GM23248 (cell line): ENCODE data around the gene NUBPL. TPM values are rescaled to one million over a fixed set of nuclear protein-coding genes. Genes with fewer than 3 reads are reported as not detected.

Experiments
- DNase-seq: peaks from one replicate; pipeline ENCODE4 v3.0.0-alpha.2; 2015
- H2AFZ ChIP-seq: fragments of 200-600 bp; sonication (generic); 2 replicates; pipeline ENCODE4 v1.6.1; 2016; ENCODE audit warnings: antibody characterized with exemption
- H3F3A ChIP-seq: fragments of 200-600 bp; sonication (generic); 2 replicates; pipeline ENCODE4 v1.6.1; 2016; ENCODE audit warnings: mild to moderate bottlenecking, antibody characterized with exemption, mixed run types; ENCODE audit not compliant: insufficient read depth
- H3K27ac ChIP-seq: fragments of 200-600 bp; sonication (generic); 2 replicates; pipeline ENCODE4 v1.5.1; 2016; ENCODE audit warnings: mild to moderate bottlenecking
- H3K27me3 ChIP-seq: fragments of 200-600 bp; sonication (generic); replicated peaks from 2 replicates; pipeline ENCODE4 v1.6.1; 2016; ENCODE audit warnings: mild to moderate bottlenecking; ENCODE audit not compliant: insufficient read depth
- H3K36me3 ChIP-seq: fragments of 200-600 bp; sonication (generic); 2 replicates; pipeline ENCODE4 v1.6.1; 2016; ENCODE audit warnings: low read depth, mild to moderate bottlenecking
- H3K4me1 ChIP-seq: fragments of 200-600 bp; sonication (generic); 2 replicates; pipeline ENCODE4 v1.6.1; 2016; ENCODE audit warnings: mild to moderate bottlenecking; ENCODE audit not compliant: insufficient read depth
- H3K4me2 ChIP-seq: fragments of 200-600 bp; sonication (generic); one replicate; pipeline ENCODE4 v1.6.1; 2016; ENCODE audit warnings: mild to moderate bottlenecking; ENCODE audit not compliant: unreplicated experiment
- H3K4me3 ChIP-seq: fragments of 200-600 bp; sonication (generic); 2 replicates; pipeline ENCODE4 v1.5.1; 2016; ENCODE audit warnings: mild to moderate bottlenecking
- H3K79me2 ChIP-seq: fragments of 200-600 bp; sonication (generic); 2 replicates; pipeline ENCODE4 v1.6.1; 2016; ENCODE audit warnings: mild to moderate bottlenecking; ENCODE audit not compliant: insufficient read depth
- H3K9ac ChIP-seq: fragments of 200-600 bp; sonication (generic); 2 replicates; pipeline ENCODE4 v1.6.1; 2016; ENCODE audit warnings: mild to moderate bottlenecking
- H3K9me2 ChIP-seq: fragments of 200-600 bp; sonication (generic); 2 replicates; pipeline ENCODE4 v1.6.1; 2016; ENCODE audit warnings: mixed run types, mild to moderate bottlenecking, moderate library complexity; ENCODE audit not compliant: insufficient read depth
- H3K9me3 ChIP-seq: fragments of 200-600 bp; sonication (generic); one replicate; pipeline ENCODE4 v1.6.1; 2017; ENCODE audit warnings: low read depth
- H4K20me1 ChIP-seq: fragments of 200-600 bp; sonication (generic); 2 replicates; pipeline ENCODE4 v1.6.0; 2016; ENCODE audit not compliant: insufficient read depth
- EZH2 ChIP-seq: fragments of 200-600 bp; sonication (generic); IDR thresholded peaks from 2 replicates; pipeline ENCODE4 v1.6.1; 2018; ENCODE audit warnings: antibody characterized with exemption, mild to moderate bottlenecking; ENCODE audit not compliant: insufficient read depth, poor library complexity, severe bottlenecking
- EZH2phosphoT487 ChIP-seq: fragments of 200-600 bp; sonication (generic); IDR thresholded peaks from 2 replicates; pipeline ENCODE4 v1.6.1; 2018; ENCODE audit warnings: antibody characterized with exemption, moderate library complexity, mild to moderate bottlenecking, low read depth; ENCODE audit not compliant: insufficient read depth
- WGBS, 2 experiments: methylation state at CpG; one replicate each; pipeline ENCODE4 v1.1.6; 2015 to 2017; ENCODE audit warnings: low lambda C conversion rate in 2 of 2, low coverage in 1 of 2; ENCODE audit errors: missing lambda C conversion rate in 2 of 2; 5-methylcytosine and 5-hydroxymethylcytosine counted together
- in situ Hi-C: fragments of 300-500 bp; cut with MboI; formaldehyde crosslinking; loops from 2 replicates; pipeline ENCODE4 v1.15.0; 2020
- polyA plus RNA-seq: library from polyadenylated mRNA; unstranded; fragments of >200 nt; fragmentation: Nextera tagmentation; extraction: Ambion mirVana; gene quantifications from 2 replicates; pipeline ENCODE4 v1.2.1, GENCODE V29; 2016
- total RNA-seq: library from RNA; depleted of rRNA; stranded (reverse); fragments of >200 nt; shearing (Covaris generic); gene quantifications from 2 replicates; pipeline ENCODE4 v1.2.3, GENCODE V29; 2014

NUBPL gene
- total and polyA plus RNA-seq, 2 experiments from 2014 or later = 9.8 to 11.5 TPM

GRCh38 chr14:31559939-31560338, 1.3 kb upstream of the NUBPL start:
- Histone ChIP-seq H3K79me2 (no peaks in the 10 kb centered on the region), H3K4me3 (no peak overlapping the region), H3K4me2 (no peak overlapping the region), H2AFZ (peak overlapping the region; percentile 100; the same call in 1 of the 2 replicates), H3K9ac (no peak overlapping the region), H3K36me3 (no peaks in the 10 kb centered on the region), H3K27ac (no peak overlapping the region), H4K20me1 (no peaks in the 10 kb centered on the region), H3F3A (no peaks in the 10 kb centered on the region), H3K9me2 (no peaks in the 10 kb centered on the region), H3K9me3 (no peaks in the 10 kb centered on the region), H3K4me1 (0 out of 2 replicates have a peak, but pooled peaks cover 5% of the 10 kb centered on the region), H3K27me3 (peaks cover 9% of the 10 kb centered on the region; the same call in 1 of the 2 replicates)
- no peak for TF ChIP-seq EZH2phosphoT487
- no peak for TF ChIP-seq EZH2
- WGBS, 2 experiments = 89 to 98% methylated on average over 6 to 21 of the region's 21 CpGs
- no peak for DNase-seq
- in situ Hi-C loops = no loop called here

- Histone ChIP-seq H3K27ac (peak overlapping the region; percentile 72), H3K79me2 (no peaks in the 10 kb centered on the region), H3K9me2 (no peaks in the 10 kb centered on the region), H3F3A (no peaks in the 10 kb centered on the region), H3K4me1 (0 out of 2 replicates have a peak, but pooled peaks cover 5% of the 10 kb centered on the region), H3K4me3 (peak overlapping the region; percentile 90), H3K9ac (peak overlapping the region; percentile 96), H3K36me3 (no peaks in the 10 kb centered on the region), H3K4me2 (peak overlapping the region; percentile 83), H2AFZ (peak overlapping the region; percentile 100), H3K27me3 (peaks cover under 1% of the 10 kb centered on the region; the same call in 1 of the 2 replicates), H3K9me3 (no peaks in the 10 kb centered on the region), H4K20me1 (no peaks in the 10 kb centered on the region)
- 47 to 52% methylated on average over 7 of the region's 7 CpGs for WGBS, 2 experiments
- in situ Hi-C loops = no loop called here
- no peak for DNase-seq
- TF ChIP-seq EZH2phosphoT487 = no peak
- TF ChIP-seq EZH2 = no peak
Measured at GRCh38 chr14:31560759-31561154, 447 bp upstream of the NUBPL start.

- no peak overlapping the region for H3K27ac ChIP-seq
- no peaks in the 10 kb centered on the region for H3K9me3 ChIP-seq
- in situ Hi-C loops = no loop called here
- H3K4me1 ChIP-seq = peaks cover 33% of the 10 kb centered on the region
- H3K9me2 ChIP-seq = no peaks in the 10 kb centered on the region
- WGBS, 2 experiments = 93 to 98% methylated on average over 2 of the region's 2 CpGs
- no peak overlapping the region for H3K4me3 ChIP-seq
- DNase-seq = no peak
- H2AFZ ChIP-seq = no peak overlapping the region
- H3K36me3 ChIP-seq = no peaks in the 10 kb centered on the region
- peaks cover 15% of the 10 kb centered on the region; the same call in 1 of the 2 replicates for H3F3A ChIP-seq
- H3K9ac ChIP-seq = no peak overlapping the region
- no peak overlapping the region for H3K4me2 ChIP-seq
- H3K27me3 ChIP-seq = no peaks in the 10 kb centered on the region
- H4K20me1 ChIP-seq = no peaks in the 10 kb centered on the region
- H3K79me2 ChIP-seq = no peaks in the 10 kb centered on the region
- TF ChIP-seq EZH2 (no peak), EZH2phosphoT487 (no peak)
Measured at GRCh38 chr14:31564194-31564593, 3.0 kb downstream of the NUBPL start.

GRCh38 chr14:31566456-31566855, 5.3 kb downstream of the NUBPL start:
- 94 to 100% methylated on average over 1 of the region's 1 CpG for WGBS, 2 experiments
- H3K27me3 ChIP-seq = no peaks in the 10 kb centered on the region
- TF ChIP-seq EZH2phosphoT487 = no peak
- no peaks in the 10 kb centered on the region for H3K9me2 ChIP-seq
- peaks cover 15% of the 10 kb centered on the region; the same call in 1 of the 2 replicates for H3F3A ChIP-seq
- H3K4me1 ChIP-seq = peaks cover 33% of the 10 kb centered on the region
- H3K36me3 ChIP-seq = no peaks in the 10 kb centered on the region
- H3K4me3 ChIP-seq = no peak overlapping the region
- no peaks in the 10 kb centered on the region for H3K9me3 ChIP-seq
- DNase-seq = no peak
- no peaks in the 10 kb centered on the region for H4K20me1 ChIP-seq
- no peak overlapping the region for H2AFZ ChIP-seq
- in situ Hi-C loops = no loop called here
- no peaks in the 10 kb centered on the region for H3K79me2 ChIP-seq
- H3K9ac ChIP-seq = no peak overlapping the region
- no peak overlapping the region for H3K27ac ChIP-seq
- H3K4me2 ChIP-seq = no peak overlapping the region

GRCh38 chr14:31567655-31568054, 6.5 kb downstream of the NUBPL start:
- H3K36me3 ChIP-seq = no peaks in the 10 kb centered on the region
- H3K4me3 ChIP-seq = peak overlapping the region; percentile 51
- in situ Hi-C loops = no loop called here
- peak overlapping the region; percentile 33; the same call in 1 of the 2 replicates for H3K9ac ChIP-seq
- H3K4me1 ChIP-seq = peaks cover 28% of the 10 kb centered on the region
- no peaks in the 10 kb centered on the region for H3K27me3 ChIP-seq
- 47% methylated on average over 2 of the region's 2 CpGs for WGBS, 2 experiments
- H3K79me2 ChIP-seq = no peaks in the 10 kb centered on the region
- no peaks in the 10 kb centered on the region for H4K20me1 ChIP-seq
- peak overlapping the region; percentile 64 for H3K4me2 ChIP-seq
- peak overlapping the region; percentile 45 for H2AFZ ChIP-seq
- TF ChIP-seq EZH2phosphoT487 (no peak), EZH2 (no peak)
- H3F3A ChIP-seq = peaks cover 15% of the 10 kb centered on the region; the same call in 1 of the 2 replicates
- H3K27ac ChIP-seq = peak overlapping the region; percentile 67
- H3K9me2 ChIP-seq = no peaks in the 10 kb centered on the region
- no peak for DNase-seq
- H3K9me3 ChIP-seq = no peaks in the 10 kb centered on the region
